ENCODE results near the gene FHAD1. TPM values are rescaled to one million over a fixed set of nuclear protein-coding genes. Genes with fewer than 3 reads are reported as not detected.

The FHAD1 gene
- total RNA-seq, 1 donor from 2014 or later, result not detected

GRCh38 chr1:15259622-15260007 lies 12.6 kb downstream of the FHAD1 start:
- TF ChIP-seq CTCF (IDR thresholded peaks at IDR 0.05; ENCODE audit: partially characterized antibody, unreplicated experiment), result no peak
- H3K27ac Mint-ChIP-seq (ENCODE audit: unreplicated experiment), result no peak overlapping the region
- H3K4me1 Mint-ChIP-seq (ENCODE audit: low read depth, unreplicated experiment), result no peaks in the 10 kb centered on the region
- no peak for DNase-seq
- H3K9me3 Mint-ChIP-seq (ENCODE audit: unreplicated experiment), result peaks cover 2% of the 10 kb centered on the region
- peaks cover 5% of the 10 kb centered on the region for H3K27me3 Mint-ChIP-seq (ENCODE audit: unreplicated experiment)
- no peak overlapping the region for H3K4me3 Mint-ChIP-seq (ENCODE audit: unreplicated experiment)
- H3K36me3 Mint-ChIP-seq (ENCODE audit: unreplicated experiment), result peaks cover 2% of the 10 kb centered on the region

- no peak for DNase-seq
- peaks cover 5% of the 10 kb centered on the region for H3K27me3 Mint-ChIP-seq (ENCODE audit: unreplicated experiment)
- no peaks in the 10 kb centered on the region for H3K4me1 Mint-ChIP-seq (ENCODE audit: low read depth, unreplicated experiment)
- H3K9me3 Mint-ChIP-seq (ENCODE audit: unreplicated experiment), result peaks cover 2% of the 10 kb centered on the region
- H3K4me3 Mint-ChIP-seq (ENCODE audit: unreplicated experiment), result no peak overlapping the region
- H3K36me3 Mint-ChIP-seq (ENCODE audit: unreplicated experiment), result peaks cover 8% of the 10 kb centered on the region
- no peak overlapping the region for H3K27ac Mint-ChIP-seq (ENCODE audit: unreplicated experiment)
- TF ChIP-seq CTCF (IDR thresholded peaks at IDR 0.05; ENCODE audit: partially characterized antibody, unreplicated experiment), result no peak
Observed at GRCh38 chr1:15260418-15261154, 13.6 kb downstream of the FHAD1 start.

- H3K4me3 Mint-ChIP-seq (ENCODE audit: unreplicated experiment), result no peak overlapping the region
- peaks cover 8% of the 10 kb centered on the region for H3K36me3 Mint-ChIP-seq (ENCODE audit: unreplicated experiment)
- H3K27ac Mint-ChIP-seq (ENCODE audit: unreplicated experiment), result no peak overlapping the region
- H3K9me3 Mint-ChIP-seq (ENCODE audit: unreplicated experiment), result peaks cover 2% of the 10 kb centered on the region
- H3K27me3 Mint-ChIP-seq (ENCODE audit: unreplicated experiment), result peaks cover 5% of the 10 kb centered on the region
- DNase-seq, result no peak
- TF ChIP-seq CTCF (IDR thresholded peaks at IDR 0.05; ENCODE audit: partially characterized antibody, unreplicated experiment), result no peak
- H3K4me1 Mint-ChIP-seq (ENCODE audit: low read depth, unreplicated experiment), result no peaks in the 10 kb centered on the region
Observed at GRCh38 chr1:15261155-15262002, 14.4 kb downstream of the FHAD1 start.

DNA sequence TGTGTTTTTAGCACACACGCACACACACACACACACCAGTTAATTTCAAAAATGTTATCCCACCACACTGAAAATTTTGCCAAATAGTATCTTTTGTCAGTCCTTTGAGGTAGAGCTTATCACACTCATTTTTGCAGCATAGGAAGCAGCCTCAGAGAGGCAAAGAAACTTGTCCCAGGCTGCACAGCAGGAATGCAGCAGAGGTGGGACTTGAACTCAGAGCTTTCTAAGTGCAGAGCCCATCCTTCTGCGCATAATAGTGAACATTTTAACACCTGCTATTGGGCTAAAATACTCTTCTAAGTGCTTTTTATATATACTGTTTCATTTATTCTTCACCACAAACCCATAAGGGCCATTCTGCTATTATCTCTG lies 15.0 kb downstream of the FHAD1 start:
- Mint-ChIP-seq H3K27me3 (ENCODE audit: unreplicated experiment) (peaks cover 5% of the 10 kb centered on the region), H3K36me3 (ENCODE audit: unreplicated experiment) (peaks cover 8% of the 10 kb centered on the region), H3K4me1 (ENCODE audit: low read depth, unreplicated experiment) (no peaks in the 10 kb centered on the region), H3K4me3 (ENCODE audit: unreplicated experiment) (no peak overlapping the region), H3K9me3 (ENCODE audit: unreplicated experiment) (peaks cover 2% of the 10 kb centered on the region), H3K27ac (ENCODE audit: unreplicated experiment) (no peak overlapping the region)
- TF ChIP-seq CTCF (IDR thresholded peaks at IDR 0.05; ENCODE audit: partially characterized antibody, unreplicated experiment), result no peak
- DNase-seq, result no peak

DNA sequence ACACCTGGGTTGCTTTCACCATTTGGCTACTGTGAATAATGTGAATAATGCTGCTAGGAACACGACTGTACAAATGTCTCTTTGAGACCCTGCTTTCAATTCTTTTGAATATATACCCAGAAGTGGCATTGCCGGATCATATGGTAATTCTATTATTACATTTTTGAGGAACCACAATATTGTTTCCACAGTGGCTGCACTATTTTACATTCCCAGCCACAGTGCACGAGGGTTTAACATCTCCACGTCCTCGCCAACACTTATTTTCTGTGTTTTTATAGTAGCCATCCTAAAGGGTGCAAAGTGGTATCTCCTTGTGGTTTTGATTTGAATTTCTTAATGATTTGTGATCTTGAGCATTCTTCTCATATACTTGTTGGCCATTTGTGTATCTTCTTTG lies 15.7 kb downstream of the FHAD1 start:
- no peak for TF ChIP-seq CTCF (IDR thresholded peaks at IDR 0.05; ENCODE audit: partially characterized antibody, unreplicated experiment)
- H3K4me3 Mint-ChIP-seq (ENCODE audit: unreplicated experiment), result no peak overlapping the region
- peaks cover 5% of the 10 kb centered on the region for H3K27me3 Mint-ChIP-seq (ENCODE audit: unreplicated experiment)
- no peak for DNase-seq
- no peaks in the 10 kb centered on the region for H3K4me1 Mint-ChIP-seq (ENCODE audit: low read depth, unreplicated experiment)
- no peak overlapping the region for H3K27ac Mint-ChIP-seq (ENCODE audit: unreplicated experiment)
- peaks cover 8% of the 10 kb centered on the region for H3K36me3 Mint-ChIP-seq (ENCODE audit: unreplicated experiment)
- H3K9me3 Mint-ChIP-seq (ENCODE audit: unreplicated experiment), result peaks cover 2% of the 10 kb centered on the region

All from glutamatergic neuron (in vitro differentiated cells).